ENCODE measurements around the gene DCAF5. TPM values are rescaled to one million over a fixed set of nuclear protein-coding genes. Genes with fewer than 3 reads are reported as not detected.

DCAF5 gene
- total and polyA plus RNA-seq, 2 of the 13 experiments (the other 11 are each of a cell fraction or from before 2014, with no cell fraction given): 13.4 to 31.6 TPM

DNA sequence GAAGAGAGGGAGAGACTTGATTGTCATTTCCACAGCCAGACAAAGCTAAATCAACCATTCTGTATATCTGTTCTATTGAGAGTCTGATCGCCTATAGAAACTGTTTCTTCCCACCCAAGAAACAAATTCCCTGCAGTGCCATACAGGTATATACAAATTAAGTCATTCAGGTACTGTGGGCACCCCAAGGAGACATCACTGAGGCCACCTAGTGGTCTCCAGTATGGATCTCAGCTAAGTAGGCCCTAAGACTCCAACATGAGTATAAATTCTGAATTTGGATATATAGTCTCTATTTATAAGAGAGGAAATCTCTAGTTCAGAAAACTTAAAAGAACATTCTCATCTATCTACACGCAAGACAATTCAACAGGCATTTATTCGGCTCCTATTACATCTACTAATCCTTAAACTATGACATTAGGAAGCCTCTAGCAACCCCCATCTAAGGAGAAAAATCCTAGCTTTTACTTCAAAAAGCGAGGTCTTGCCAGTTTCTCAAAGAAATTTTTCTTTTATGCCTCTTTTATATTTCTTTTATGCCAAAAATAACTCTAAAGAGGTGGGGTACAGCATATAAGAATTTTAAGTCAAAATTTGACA lies 62.6 kb downstream of the DCAF5 start:
- no peak for FAIRE-seq
- WGBS (ENCODE audit: low lambda C conversion rate): 85% methylated on average over 4 of the region's 4 CpGs
- intact Hi-C loops (cut with micrococcal nuclease; ENCODE audit: unreplicated experiment): loop anchor here (5.0 kb wide), 2 partner anchors 178 to 228 kb away; no protein-coding TSS in a partner anchor
- TF ChIP-seq ZNF7 (CRISPR knock-in tag; IDR thresholded peaks at IDR 0.05) (no peak), ZNF292 (CRISPR knock-in tag; IDR thresholded peaks at IDR 0.05; ENCODE audit: borderline replicate concordance, low read depth) (no peak), STAG1 (CRISPR knock-in tag; IDR thresholded peaks at IDR 0.05) (peak; percentile 61), RAD21 (CRISPR knock-in tag; IDR thresholded peaks at IDR 0.05) (peak; percentile 22; the same call in 1 of the 2 replicates), POLR2A (IDR thresholded peaks at IDR 0.05; ENCODE audit: insufficient read depth in 1 of 2, low read depth in 2 of 2, low read length in 2 of 2) (no peak), MXD1 (CRISPR knock-in tag; IDR thresholded peaks at IDR 0.05) (no peak), HMGA1 (CRISPR knock-in tag; conservative IDR thresholded peaks at IDR 0.05) (no peak), ZNF136 (CRISPR knock-in tag; IDR thresholded peaks at IDR 0.05; ENCODE audit: low read depth) (no peak), SMC3 (IDR thresholded peaks at IDR 0.05; ENCODE audit: low read length) (peak; percentile 44), EED (CRISPR knock-in tag; IDR thresholded peaks at IDR 0.05) (no peak), SMAD3 (CRISPR knock-in tag; IDR thresholded peaks at IDR 0.05) (no peak), ZNF713 (CRISPR knock-in tag; IDR thresholded peaks at IDR 0.05) (no peak), FOXM1 (CRISPR knock-in tag; IDR thresholded peaks at IDR 0.05) (no peak), SNAI1 (CRISPR knock-in tag; IDR thresholded peaks at IDR 0.05; ENCODE audit: borderline replicate concordance) (no peak), PRDM4 (CRISPR knock-in tag; IDR thresholded peaks at IDR 0.05; ENCODE audit: borderline replicate concordance) (no peak), MAZ (IDR thresholded peaks at IDR 0.05; ENCODE audit: borderline replicate concordance, low read depth, low read length) (no peak), MAZ (CRISPR knock-in tag; IDR thresholded peaks at IDR 0.05; ENCODE audit: low read depth) (no peak)
- TF ChIP-seq, protein P1, sequence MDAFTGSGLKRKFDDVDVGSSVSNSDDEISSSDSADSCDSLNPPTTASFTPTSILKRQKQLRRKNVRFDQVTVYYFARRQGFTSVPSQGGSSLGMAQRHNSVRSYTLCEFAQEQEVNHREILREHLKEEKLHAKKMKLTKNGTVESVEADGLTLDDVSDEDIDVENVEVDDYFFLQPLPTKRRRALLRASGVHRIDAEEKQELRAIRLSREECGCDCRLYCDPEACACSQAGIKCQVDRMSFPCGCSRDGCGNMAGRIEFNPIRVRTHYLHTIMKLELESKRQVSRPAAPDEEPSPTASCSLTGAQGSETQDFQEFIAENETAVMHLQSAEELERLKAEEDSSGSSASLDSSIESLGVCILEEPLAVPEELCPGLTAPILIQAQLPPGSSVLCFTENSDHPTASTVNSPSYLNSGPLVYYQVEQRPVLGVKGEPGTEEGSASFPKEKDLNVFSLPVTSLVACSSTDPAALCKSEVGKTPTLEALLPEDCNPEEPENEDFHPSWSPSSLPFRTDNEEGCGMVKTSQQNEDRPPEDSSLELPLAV (CRISPR knock-in tag; conservative IDR thresholded peaks at IDR 0.05; ENCODE audit: low read depth): no peak
- TF ChIP-seq, protein P2, sequence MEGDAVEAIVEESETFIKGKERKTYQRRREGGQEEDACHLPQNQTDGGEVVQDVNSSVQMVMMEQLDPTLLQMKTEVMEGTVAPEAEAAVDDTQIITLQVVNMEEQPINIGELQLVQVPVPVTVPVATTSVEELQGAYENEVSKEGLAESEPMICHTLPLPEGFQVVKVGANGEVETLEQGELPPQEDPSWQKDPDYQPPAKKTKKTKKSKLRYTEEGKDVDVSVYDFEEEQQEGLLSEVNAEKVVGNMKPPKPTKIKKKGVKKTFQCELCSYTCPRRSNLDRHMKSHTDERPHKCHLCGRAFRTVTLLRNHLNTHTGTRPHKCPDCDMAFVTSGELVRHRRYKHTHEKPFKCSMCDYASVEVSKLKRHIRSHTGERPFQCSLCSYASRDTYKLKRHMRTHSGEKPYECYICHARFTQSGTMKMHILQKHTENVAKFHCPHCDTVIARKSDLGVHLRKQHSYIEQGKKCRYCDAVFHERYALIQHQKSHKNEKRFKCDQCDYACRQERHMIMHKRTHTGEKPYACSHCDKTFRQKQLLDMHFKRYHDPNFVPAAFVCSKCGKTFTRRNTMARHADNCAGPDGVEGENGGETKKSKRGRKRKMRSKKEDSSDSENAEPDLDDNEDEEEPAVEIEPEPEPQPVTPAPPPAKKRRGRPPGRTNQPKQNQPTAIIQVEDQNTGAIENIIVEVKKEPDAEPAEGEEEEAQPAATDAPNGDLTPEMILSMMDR (CRISPR knock-in tag; IDR thresholded peaks at IDR 0.05): peak; percentile 68

More for the DNA sequence above, 62.6 kb downstream of the DCAF5 start:
- H2AFZ ChIP-seq (ENCODE audit: low read length): no peak overlapping the region
- in situ Hi-C loops (cut with HindIII; ENCODE audit: extremely low pct_ligation_motif_present, low pct_unique_long_range_greater_than_20kb): no loop called here
- POLR2A ChIA-PET: no interaction called here
- CTCF ChIA-PET (ENCODE audit: low intra/inter-chr PET ratio, low total read pairs): interaction anchor here (1.3 to 2.2 kb wide), 2 partner anchors 179 to 227 kb away, joined by 4 to 15 read pairs; no protein-coding TSS in a partner anchor
- no peak overlapping the region for H3K4me3 ChIP-seq (replicated peaks in 1 of 3; ENCODE audit: insufficient read depth in 1 of 3, low read depth in 2 of 3, low read length in 3 of 3)
- H3K27me3 ChIP-seq (ENCODE audit: control insufficient read depth in 1 of 2, insufficient read depth in 2 of 2, low read length in 2 of 2): no peaks in the 10 kb centered on the region
- no peaks in the 10 kb centered on the region for H4K20me1 ChIP-seq (ENCODE audit: insufficient read depth, low read length)
- H3K4me1 ChIP-seq (ENCODE audit: insufficient read depth, low read length): peaks cover 26% of the 10 kb centered on the region
- H3K36me3 ChIP-seq (replicated peaks in 1 of 2; ENCODE audit: control insufficient read depth in 1 of 2, insufficient read depth in 2 of 2, low read length in 2 of 2): peaks cover 4 to 56% of the 10 kb centered on the region in 2 experiments; a peak in 4 of 5 replicates
- BruUV-seq (replicated peaks): no TSS peak
- no peak overlapping the region for H3K27ac ChIP-seq (ENCODE audit: extremely low read length, insufficient read depth, low read length)
- DNase-seq (ENCODE audit: low spot score) (peak; percentile 33), ATAC-seq (no peak)
- H3K9me3 ChIP-seq (ENCODE audit: low read length): no peaks in the 10 kb centered on the region
- H3K79me2 ChIP-seq (ENCODE audit: insufficient read depth, low read length): no peaks in the 10 kb centered on the region
- no peak overlapping the region for H3K9ac ChIP-seq (ENCODE audit: insufficient read depth, low read depth, low read length)
- no peak overlapping the region for H3K4me2 ChIP-seq (ENCODE audit: low read depth, low read length)

Data from HepG2 (cell line).